ENCODE data around the gene TMEM273. TPM values are rescaled to one million over a fixed set of nuclear protein-coding genes. Genes with fewer than 3 reads are reported as not detected.

The TMEM273 gene
- total RNA-seq, 1 donor from 2014 or later = 63.1 TPM

GRCh38 chr10:49212783-49213182 is 24.6 kb upstream of the TMEM273 start:
- no peaks in the 10 kb centered on the region for H3K27me3 ChIP-seq
- ATAC-seq (no peak), DNase-seq (no peak)
- no peak overlapping the region for H3K4me3 ChIP-seq
- H3K27ac ChIP-seq = no peak overlapping the region
- intact Hi-C loops (cut with DNase I) = no loop called here
- TF ChIP-seq CTCF (IDR thresholded peaks at IDR 0.05) = no peak
- no peaks in the 10 kb centered on the region for H3K9me3 ChIP-seq
- H3K36me3 ChIP-seq = no peaks in the 10 kb centered on the region
- no peaks in the 10 kb centered on the region for H3K4me1 ChIP-seq

- intact Hi-C loops (cut with DNase I) = no loop called here
- H3K4me3 ChIP-seq = no peak overlapping the region
- H3K27ac ChIP-seq = no peak overlapping the region
Observed at GRCh38 chr10:49212076-49212475, 23.9 kb upstream of the TMEM273 start.

GRCh38 chr10:49208996-49209395 is 20.8 kb upstream of the TMEM273 start:
- ATAC-seq (peak; percentile 15), DNase-seq (no peak)
- intact Hi-C loops (cut with DNase I) = no loop called here
- Histone ChIP-seq H3K36me3 (no peaks in the 10 kb centered on the region), H3K4me3 (no peak overlapping the region), H3K27ac (no peak overlapping the region), H3K27me3 (no peaks in the 10 kb centered on the region), H3K4me1 (no peaks in the 10 kb centered on the region), H3K9me3 (no peaks in the 10 kb centered on the region)
- TF ChIP-seq CTCF (IDR thresholded peaks at IDR 0.05) = no peak

More at GRCh38 chr10:49212076-49212475, 23.9 kb upstream of the TMEM273 start:
- no peak for DNase-seq
- Histone ChIP-seq H3K36me3 (no peaks in the 10 kb centered on the region), H3K4me1 (no peaks in the 10 kb centered on the region), H3K9me3 (no peaks in the 10 kb centered on the region), H3K27me3 (no peaks in the 10 kb centered on the region)
- ATAC-seq = peak; percentile 33
- TF ChIP-seq CTCF (IDR thresholded peaks at IDR 0.05) = no peak

- no peak for DNase-seq
- ATAC-seq = no peak
- Histone ChIP-seq H3K9me3 (no peaks in the 10 kb centered on the region), H3K36me3 (no peaks in the 10 kb centered on the region), H3K27ac (no peak overlapping the region), H3K4me1 (no peaks in the 10 kb centered on the region), H3K4me3 (no peak overlapping the region), H3K27me3 (no peaks in the 10 kb centered on the region)
- no peak for TF ChIP-seq CTCF (IDR thresholded peaks at IDR 0.05)
- intact Hi-C loops (cut with DNase I) = no loop called here
Observed at GRCh38 chr10:49207936-49208487, 19.8 kb upstream of the TMEM273 start.

GRCh38 chr10:49207113-49207512 is 18.9 kb upstream of the TMEM273 start:
- Histone ChIP-seq H3K9me3 (no peaks in the 10 kb centered on the region), H3K4me3 (no peak overlapping the region), H3K36me3 (no peaks in the 10 kb centered on the region), H3K4me1 (no peaks in the 10 kb centered on the region), H3K27me3 (no peaks in the 10 kb centered on the region), H3K27ac (no peak overlapping the region)
- no peak for DNase-seq
- TF ChIP-seq CTCF (IDR thresholded peaks at IDR 0.05) = no peak
- ATAC-seq = no peak
- intact Hi-C loops (cut with DNase I) = no loop called here

GRCh38 chr10:49205206-49205605 is 17.0 kb upstream of the TMEM273 start:
- TF ChIP-seq CTCF (IDR thresholded peaks at IDR 0.05) = no peak
- DNase-seq (no peak), ATAC-seq (no peak)
- intact Hi-C loops (cut with DNase I) = no loop called here
- Histone ChIP-seq H3K27me3 (no peaks in the 10 kb centered on the region), H3K9me3 (no peaks in the 10 kb centered on the region), H3K36me3 (no peaks in the 10 kb centered on the region), H3K4me1 (no peaks in the 10 kb centered on the region), H3K27ac (no peak overlapping the region), H3K4me3 (no peak overlapping the region)
